Glutamatergic neuron (in vitro differentiated cells): Measurements from ENCODE around the gene PRLHR. TPM values are rescaled to one million over a fixed set of nuclear protein-coding genes. Genes with fewer than 3 reads are reported as not detected.
A peak's percentile ranks its signal among the peaks of the same experiment; 100 is the strongest.

ENCODE experiments used
- DNase-seq: peaks from one replicate; pipeline ENCODE4 v3.0.0; 2022
- H3K27ac Mint-ChIP-seq: one replicate; pipeline ENCODE4 v1.8.0; 2020; ENCODE audit warnings: mild to moderate bottlenecking, mixed read lengths, inconsistent platforms; ENCODE audit not compliant: unreplicated experiment
- H3K27me3 Mint-ChIP-seq: one replicate; pipeline ENCODE4 v1.8.0; 2020; ENCODE audit warnings: mild to moderate bottlenecking, moderate library complexity, mixed read lengths, inconsistent platforms; ENCODE audit not compliant: unreplicated experiment
- H3K36me3 Mint-ChIP-seq: one replicate; pipeline ENCODE4 v1.8.0; 2020; ENCODE audit warnings: mild to moderate bottlenecking, mixed read lengths, inconsistent platforms; ENCODE audit not compliant: unreplicated experiment
- H3K4me1 Mint-ChIP-seq: one replicate; pipeline ENCODE4 v1.8.0; 2020; ENCODE audit warnings: mild to moderate bottlenecking, low read depth, mixed read lengths, inconsistent platforms; ENCODE audit not compliant: unreplicated experiment
- H3K4me3 Mint-ChIP-seq: one replicate; pipeline ENCODE4 v1.8.0; 2020; ENCODE audit warnings: mild to moderate bottlenecking, mixed read lengths, inconsistent platforms; ENCODE audit not compliant: unreplicated experiment
- H3K9me3 Mint-ChIP-seq: one replicate; pipeline ENCODE4 v1.8.0; 2020; ENCODE audit warnings: mild to moderate bottlenecking, moderate library complexity, mixed read lengths, inconsistent platforms; ENCODE audit not compliant: unreplicated experiment
- total RNA-seq: library from RNA; stranded (reverse); fragmentation: NEBNext Ultra II Directional; extraction: Animal tissue kit (Norgen Biotek cat#: 25700); gene quantifications from one replicate; pipeline ENCODE4 v1.2.1, GENCODE V29; 2021; ENCODE audit not compliant: unreplicated experiment
- TF ChIP-seq, protein P1 (sequence below): fragments of 200-600 bp; sonication (generic); IDR thresholded peaks from one replicate; pipeline ENCODE4 v1.5.0; 2021; ENCODE audit not compliant: partially characterized antibody, unreplicated experiment

PRLHR gene
- total RNA-seq, 1 donor from 2014 or later: 0.22 TPM

DNA sequence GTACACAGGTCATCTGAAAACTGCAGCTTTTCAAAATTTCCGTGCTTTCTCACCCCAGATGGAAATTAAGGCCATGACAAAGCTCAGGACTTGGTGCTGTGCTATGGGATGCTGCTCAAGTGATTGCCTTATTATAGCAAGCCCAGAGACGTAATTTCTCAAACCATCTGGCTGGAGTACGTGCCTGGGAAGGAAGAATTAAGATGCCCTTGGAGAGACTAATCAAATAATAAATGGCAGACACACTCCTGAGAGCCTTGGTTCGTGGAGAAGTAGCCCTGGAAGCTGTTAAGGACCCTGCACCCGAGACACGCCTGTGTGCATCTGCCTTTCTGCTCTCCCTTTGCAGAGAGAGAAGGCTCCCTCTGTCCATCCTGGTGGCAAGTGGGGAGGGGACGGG, 38.3 kb upstream of the PRLHR start:
- Mint-ChIP-seq H3K4me3 (no peak overlapping the region), H3K36me3 (peaks cover 8% of the 10 kb centered on the region), H3K27ac (no peak overlapping the region), H3K4me1 (peaks cover 2% of the 10 kb centered on the region), H3K9me3 (peaks cover 3% of the 10 kb centered on the region), H3K27me3 (peaks cover 10% of the 10 kb centered on the region)
- peak; percentile 37 for DNase-seq
- TF ChIP-seq, protein P1, sequence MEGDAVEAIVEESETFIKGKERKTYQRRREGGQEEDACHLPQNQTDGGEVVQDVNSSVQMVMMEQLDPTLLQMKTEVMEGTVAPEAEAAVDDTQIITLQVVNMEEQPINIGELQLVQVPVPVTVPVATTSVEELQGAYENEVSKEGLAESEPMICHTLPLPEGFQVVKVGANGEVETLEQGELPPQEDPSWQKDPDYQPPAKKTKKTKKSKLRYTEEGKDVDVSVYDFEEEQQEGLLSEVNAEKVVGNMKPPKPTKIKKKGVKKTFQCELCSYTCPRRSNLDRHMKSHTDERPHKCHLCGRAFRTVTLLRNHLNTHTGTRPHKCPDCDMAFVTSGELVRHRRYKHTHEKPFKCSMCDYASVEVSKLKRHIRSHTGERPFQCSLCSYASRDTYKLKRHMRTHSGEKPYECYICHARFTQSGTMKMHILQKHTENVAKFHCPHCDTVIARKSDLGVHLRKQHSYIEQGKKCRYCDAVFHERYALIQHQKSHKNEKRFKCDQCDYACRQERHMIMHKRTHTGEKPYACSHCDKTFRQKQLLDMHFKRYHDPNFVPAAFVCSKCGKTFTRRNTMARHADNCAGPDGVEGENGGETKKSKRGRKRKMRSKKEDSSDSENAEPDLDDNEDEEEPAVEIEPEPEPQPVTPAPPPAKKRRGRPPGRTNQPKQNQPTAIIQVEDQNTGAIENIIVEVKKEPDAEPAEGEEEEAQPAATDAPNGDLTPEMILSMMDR: no peak

DNA sequence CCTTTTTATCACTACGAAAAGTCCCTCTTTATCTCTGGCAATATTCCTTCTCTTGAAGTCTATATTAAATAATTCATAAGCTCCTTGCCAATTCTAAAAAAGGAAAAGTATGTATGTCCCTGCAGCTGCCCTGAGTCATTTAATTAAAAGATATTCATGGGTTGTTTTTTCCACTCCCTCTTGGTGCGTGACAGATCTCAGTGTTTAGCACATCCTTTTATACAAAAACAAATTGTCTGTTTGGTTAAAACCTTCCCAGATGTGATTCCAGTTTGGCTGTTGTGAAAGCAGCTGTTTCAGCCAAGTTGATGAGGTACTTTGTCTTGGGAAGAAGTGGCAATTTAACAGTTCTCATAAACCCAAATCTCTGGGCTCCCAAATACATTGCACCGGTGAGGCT, 33.8 kb upstream of the PRLHR start:
- no peak for DNase-seq
- Mint-ChIP-seq H3K4me3 (no peak overlapping the region), H3K27ac (no peak overlapping the region), H3K9me3 (peaks cover 3% of the 10 kb centered on the region), H3K27me3 (peaks cover 10% of the 10 kb centered on the region), H3K4me1 (peaks cover 2% of the 10 kb centered on the region), H3K36me3 (peaks cover 8% of the 10 kb centered on the region)
- TF ChIP-seq, protein P1: no peak

DNA sequence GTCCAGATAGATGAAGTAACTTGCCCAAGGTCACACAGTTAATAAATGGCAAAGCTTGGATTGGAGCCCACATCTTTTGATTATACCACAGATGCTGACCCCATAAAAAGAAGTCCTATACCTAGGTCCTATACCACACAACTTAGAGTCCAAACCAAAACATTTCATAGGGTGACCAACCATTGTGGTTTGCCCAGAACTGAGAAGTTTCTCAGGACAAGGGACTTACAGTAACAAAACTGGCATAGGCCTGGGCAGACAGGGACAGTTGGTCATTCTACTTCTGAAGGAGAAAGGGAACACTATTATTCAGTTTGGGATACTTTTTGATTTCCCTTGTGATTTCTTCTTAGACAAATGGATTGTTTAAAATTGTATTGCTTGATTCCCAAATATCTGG, 32.9 kb upstream of the PRLHR start:
- Mint-ChIP-seq H3K4me1 (no peaks in the 10 kb centered on the region), H3K4me3 (no peak overlapping the region), H3K9me3 (no peaks in the 10 kb centered on the region), H3K36me3 (peaks cover 7% of the 10 kb centered on the region), H3K27me3 (peaks cover 7% of the 10 kb centered on the region), H3K27ac (no peak overlapping the region)
- TF ChIP-seq, protein P1: no peak
- no peak for DNase-seq

DNA sequence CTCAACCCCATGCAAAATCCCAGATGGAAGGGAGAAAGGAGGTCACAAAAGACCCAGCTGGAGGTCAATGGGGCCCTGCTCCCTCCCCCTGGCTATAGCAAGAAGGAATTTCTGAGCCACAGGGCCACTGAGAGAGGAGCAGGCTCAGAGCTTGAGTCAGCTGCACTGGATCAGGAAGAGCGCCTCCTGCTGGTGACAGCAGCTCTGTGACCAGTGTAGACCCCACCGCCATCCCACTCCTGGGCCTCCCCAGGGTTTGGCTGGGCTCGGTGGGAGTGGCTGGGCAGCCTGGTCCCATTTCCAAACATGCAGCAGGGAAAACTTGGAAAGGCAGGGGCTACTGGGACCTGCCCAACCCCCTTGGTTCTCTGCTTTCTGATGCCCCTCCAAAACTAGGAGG, 31.5 kb upstream of the PRLHR start:
- Mint-ChIP-seq H3K4me3 (no peak overlapping the region), H3K27me3 (peaks cover 3% of the 10 kb centered on the region), H3K4me1 (no peaks in the 10 kb centered on the region), H3K27ac (no peak overlapping the region), H3K9me3 (no peaks in the 10 kb centered on the region), H3K36me3 (no peaks in the 10 kb centered on the region)
- TF ChIP-seq, protein P1: peak; percentile 39
- DNase-seq: no peak

- Mint-ChIP-seq H3K27ac (no peak overlapping the region), H3K27me3 (peaks cover 5% of the 10 kb centered on the region), H3K4me1 (peaks cover 3% of the 10 kb centered on the region), H3K36me3 (no peaks in the 10 kb centered on the region), H3K4me3 (no peak overlapping the region), H3K9me3 (no peaks in the 10 kb centered on the region)
- TF ChIP-seq, protein P1: no peak
- DNase-seq: no peak
Observed at GRCh38 chr10:118625504-118625903, 30.1 kb upstream of the PRLHR start.
